Measurements from ENCODE around the gene SASS6. TPM values are rescaled to one million over a fixed set of nuclear protein-coding genes. Genes with fewer than 3 reads are reported as not detected.

SASS6 gene
- total RNA-seq: 7.0 TPM

DNA sequence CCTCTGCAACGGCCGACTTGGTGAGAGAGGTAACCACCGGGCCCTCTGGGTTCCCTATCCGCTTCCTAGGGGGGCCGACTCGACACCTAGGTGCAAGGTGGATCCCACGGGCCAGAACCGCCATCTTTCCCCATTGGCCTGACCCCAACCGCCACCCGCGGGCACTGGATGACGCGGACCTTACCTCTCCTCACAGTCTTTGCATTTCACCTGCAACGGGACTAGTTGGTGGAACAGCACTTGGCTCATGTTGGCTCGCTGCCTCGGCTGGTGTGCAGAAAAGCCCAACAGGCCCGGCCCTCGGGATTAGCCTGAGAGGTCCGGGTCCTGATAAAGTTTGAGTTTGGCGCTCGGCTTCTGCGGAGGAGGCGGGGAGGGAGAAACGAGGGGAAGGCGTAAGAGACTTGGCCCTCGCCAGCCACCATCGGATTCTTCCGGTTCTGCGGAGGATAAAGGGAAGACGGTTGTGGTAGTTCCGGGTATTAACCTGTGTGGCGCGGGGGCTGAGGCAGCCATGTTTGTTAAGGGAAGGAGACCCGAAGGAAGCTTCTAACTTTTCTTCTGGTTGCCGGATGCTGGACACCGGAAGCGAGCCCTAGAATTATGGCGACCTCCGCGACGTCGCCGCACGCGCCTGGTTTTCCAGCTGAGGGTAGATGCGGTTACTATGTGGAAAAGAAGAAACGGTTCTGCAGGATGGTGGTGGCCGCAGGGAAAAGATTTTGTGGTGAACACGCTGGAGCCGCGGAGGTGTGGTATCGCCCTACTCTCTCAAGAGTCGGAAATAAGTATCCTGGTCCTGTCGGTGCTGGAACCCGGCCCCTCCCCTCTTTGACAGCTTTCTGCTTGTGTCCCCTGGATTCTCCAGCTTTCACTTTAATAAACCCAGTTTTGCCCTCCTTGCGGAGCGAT, at the start of gene SASS6, which contains the start of gene TRMT13:
Gene SASS6, minus strand, starts transcription at position 365 of the 912 bp plus-strand sequence. Its CDS starts 116 bp downstream, at position 249.
Gene TRMT13, plus strand, starts transcription at position 598 of the 912 bp plus-strand sequence. Its CDS starts 6 bp downstream, at position 604.
- H3K4me1 ChIP-seq: peaks cover 0 to 12% of the 10 kb centered on the region in 2 donors
- no peaks in the 10 kb centered on the region for H3K9me3 ChIP-seq
- intact Hi-C loops (cut with DNase I): loop anchor here (1.0 to 5.0 kb wide), 9 partner anchors 94 to 762 kb away; partner anchors contain the start of genes AGL, CDC14A, DBT and EXTL2
- TF ChIP-seq CTCF (IDR thresholded peaks at IDR 0.05): no peak
- peak; percentile 79 to 98 for DNase-seq (ENCODE audit: low spot score in 2 of 2)
- no peaks in the 10 kb centered on the region for H3K27me3 ChIP-seq
- peaks cover 6 to 13% of the 10 kb centered on the region in 2 donors for H3K36me3 ChIP-seq
- peak within 1 kb of the TSS; percentile 73 to 80 for H3K4me3 ChIP-seq
- peak within 1 kb of the TSS; percentile 35 to 53 for H3K27ac ChIP-seq

DNA sequence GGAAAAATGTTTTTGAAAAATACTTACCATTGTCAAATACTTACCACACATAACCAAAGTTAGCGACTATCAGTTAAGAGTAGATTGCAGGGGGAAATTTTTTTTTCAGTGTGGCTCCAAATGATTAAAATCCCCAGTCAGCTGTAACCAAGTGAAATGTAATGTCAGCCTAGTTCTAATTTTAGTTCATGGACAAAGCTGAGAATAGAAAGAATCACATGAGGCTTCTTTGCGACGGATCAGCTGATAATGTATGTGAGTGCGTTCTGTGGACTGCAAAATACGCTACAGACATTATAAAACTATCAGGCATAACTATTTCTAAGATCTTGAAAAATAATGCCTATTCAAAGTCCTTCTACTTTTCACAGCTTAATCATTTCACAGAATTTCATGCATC, 45.4 kb upstream of the SASS6 start, which contains the start of gene LRRC39:
Gene LRRC39, minus strand, starts transcription at position 166 of the 400 bp plus-strand sequence. CDS start 9,740 bp downstream, outside the sequence.
- Histone ChIP-seq H3K9me3 (no peaks in the 10 kb centered on the region), H3K27me3 (no peaks in the 10 kb centered on the region), H3K4me1 (no peaks in the 10 kb centered on the region), H3K4me3 (no peak within 1 kb of the TSS), H3K27ac (no peak within 1 kb of the TSS), H3K36me3 (no peaks in the 10 kb centered on the region)
- no peak for DNase-seq (ENCODE audit: low spot score in 2 of 2)
- intact Hi-C loops (cut with DNase I): no loop called here
- no peak for TF ChIP-seq CTCF (IDR thresholded peaks at IDR 0.05)

DNA sequence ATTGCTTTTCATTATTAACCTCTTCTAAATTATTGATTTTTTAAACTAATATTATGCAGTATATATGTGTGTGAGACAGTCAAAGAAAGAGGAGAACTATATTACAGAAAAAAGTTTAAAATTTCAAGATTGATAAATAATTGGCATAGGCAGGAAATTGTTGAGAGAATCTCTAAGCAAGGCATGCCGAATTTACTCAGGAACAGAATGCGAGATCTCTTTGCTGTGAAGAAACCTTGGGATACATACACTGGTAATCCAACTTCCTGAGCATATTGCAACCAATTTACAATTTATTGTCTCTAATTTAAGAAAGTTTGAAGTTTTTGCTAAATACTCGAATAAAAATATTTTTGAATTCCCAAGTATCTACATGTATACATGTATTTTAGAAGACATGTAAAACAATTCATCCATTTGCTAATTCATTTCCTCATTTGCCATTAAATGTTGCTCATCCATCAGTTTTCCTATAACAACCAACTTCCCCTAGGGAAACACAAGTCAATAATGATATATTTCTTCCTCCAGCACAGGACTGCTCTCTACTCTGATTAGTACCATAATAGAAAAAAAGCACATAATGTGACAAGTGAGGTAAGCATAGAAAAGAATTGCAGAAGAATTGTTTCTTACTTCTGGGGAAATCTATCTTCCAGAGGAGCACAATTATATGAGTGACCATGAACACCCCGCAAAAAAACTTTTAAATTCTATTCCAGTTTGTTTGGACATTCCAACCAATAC, 44.7 kb upstream of the SASS6 start:
- Histone ChIP-seq H3K4me3 (no peak overlapping the region), H3K9me3 (no peaks in the 10 kb centered on the region), H3K36me3 (no peaks in the 10 kb centered on the region), H3K27me3 (no peaks in the 10 kb centered on the region), H3K4me1 (no peaks in the 10 kb centered on the region), H3K27ac (no peak overlapping the region)
- intact Hi-C loops (cut with DNase I): no loop called here
- no peak for TF ChIP-seq CTCF (IDR thresholded peaks at IDR 0.05)
- DNase-seq (ENCODE audit: low spot score in 2 of 2): no peak

- intact Hi-C loops (cut with DNase I): no loop called here
- DNase-seq (ENCODE audit: low spot score in 2 of 2): no peak
Measured at GRCh38 chr1:100168051-100168450, 35.3 kb upstream of the SASS6 start.

More at GRCh38 chr1:100168051-100168450, 35.3 kb upstream of the SASS6 start:
- TF ChIP-seq CTCF (IDR thresholded peaks at IDR 0.05): no peak
- no peaks in the 10 kb centered on the region for H3K36me3 ChIP-seq
- no peaks in the 10 kb centered on the region for H3K27me3 ChIP-seq
- no peaks in the 10 kb centered on the region for H3K4me1 ChIP-seq
- no peak overlapping the region for H3K27ac ChIP-seq
- H3K9me3 ChIP-seq: no peaks in the 10 kb centered on the region
- H3K4me3 ChIP-seq: no peak overlapping the region
